WTC11 (cell line): ENCODE measurements around the gene MEGF9. TPM values are rescaled to one million over a fixed set of nuclear protein-coding genes. Genes with fewer than 3 reads are reported as not detected.

Experiments
- ATAC-seq: fragments of 200-7000 bp; cut with Tn5 transposase; 2 replicates; pipeline ENCODE4 v1.10.0; 2021; ENCODE audit warnings: mild to moderate bottlenecking, moderate library complexity
- CTCF ChIA-PET: fragments of 300-600 bp; sonication (Branson Sonifier 250); formaldehyde crosslinking; loops from one replicate; lab custom pipeline; 2021; ENCODE audit warnings: antibody characterized with exemption; lab: Charles Lee
- POLR2A ChIA-PET: fragments of 350-600 bp; sonication (Branson Sonifier 250); formaldehyde crosslinking; loops from one replicate; lab custom pipeline; 2021; ENCODE audit warnings: antibody characterized with exemption; lab: Charles Lee
- DNase-seq: peaks from one replicate; pipeline ENCODE4 v3.0.0; 2021; ENCODE audit warnings: low spot score
- H3K27ac Mint-ChIP-seq: 2 replicates; pipeline ENCODE4 v1.8.0; 2021; ENCODE audit warnings: mixed read lengths
- H3K27me3 Mint-ChIP-seq: 2 replicates; pipeline ENCODE4 v1.8.0; 2021; ENCODE audit warnings: low read depth, mild to moderate bottlenecking, moderate library complexity, mixed read lengths
- H3K36me3 Mint-ChIP-seq: 2 replicates; pipeline ENCODE4 v1.8.0; 2021; ENCODE audit warnings: mixed read lengths
- H3K4me1 Mint-ChIP-seq: 2 replicates; pipeline ENCODE4 v1.8.0; 2022; ENCODE audit warnings: mixed read lengths
- H3K4me3 Mint-ChIP-seq: 2 replicates; pipeline ENCODE4 v1.8.0; 2021; ENCODE audit warnings: mild to moderate bottlenecking, moderate library complexity, mixed read lengths
- H3K9me3 Mint-ChIP-seq: 2 replicates; pipeline ENCODE4 v1.8.0; 2021; ENCODE audit warnings: mixed read lengths
- CREM ChIP-seq: sonication (generic); formaldehyde crosslinking; IDR thresholded peaks from 2 replicates; pipeline ENCODE4 v1.8.1; 2022; ENCODE audit warnings: mild to moderate bottlenecking, missing genetic modification reagents, moderate library complexity
- EMX1 ChIP-seq: fragments of 250-450 bp; sonication (Bioruptor Pico); IDR thresholded peaks from 2 replicates; pipeline ENCODE4 v1.8.0; 2021; ENCODE audit warnings: mild to moderate bottlenecking
- FOXK1 ChIP-seq: sonication (generic); formaldehyde crosslinking; IDR thresholded peaks from 2 replicates; pipeline ENCODE4 v1.8.0; 2022; ENCODE audit warnings: mild to moderate bottlenecking, moderate library complexity, missing genetic modification reagents
- GABPB1 ChIP-seq: sonication (generic); formaldehyde crosslinking; IDR thresholded peaks from 2 replicates; pipeline ENCODE4 v1.8.1; 2023; ENCODE audit warnings: mild to moderate bottlenecking, missing genetic modification reagents
- GTF2I ChIP-seq: fragments of 250-450 bp; sonication (Bioruptor Pico); conservative IDR thresholded peaks from 2 replicates; pipeline ENCODE4 v1.4.0; 2021; ENCODE audit warnings: mild to moderate bottlenecking
- KAT7 ChIP-seq: sonication (generic); formaldehyde crosslinking; IDR thresholded peaks from 2 replicates; pipeline ENCODE4 v1.8.1; 2023; ENCODE audit warnings: missing genetic modification reagents, mild to moderate bottlenecking, borderline replicate concordance
- NFATC4 ChIP-seq: fragments of 250-450 bp; sonication (Bioruptor Pico); IDR thresholded peaks from 2 replicates; pipeline ENCODE4 v1.9.0; 2021; ENCODE audit warnings: mild to moderate bottlenecking
- NFYB ChIP-seq: sonication (generic); formaldehyde crosslinking; conservative IDR thresholded peaks from 2 replicates; pipeline ENCODE4 v1.8.0; 2022; ENCODE audit warnings: low read depth, missing genetic modification reagents
- PREB ChIP-seq: sonication (generic); formaldehyde crosslinking; IDR thresholded peaks from 2 replicates; pipeline ENCODE4 v1.8.1; 2022; ENCODE audit warnings: mild to moderate bottlenecking, missing genetic modification reagents, moderate library complexity, borderline replicate concordance
- RELA ChIP-seq: sonication (generic); formaldehyde crosslinking; IDR thresholded peaks from 2 replicates; pipeline ENCODE4 v1.8.1; 2022; ENCODE audit warnings: missing genetic modification reagents, mild to moderate bottlenecking, borderline replicate concordance
- RORB ChIP-seq: fragments of 250-450 bp; sonication (Bioruptor Pico); IDR thresholded peaks from 2 replicates; pipeline ENCODE4 v1.9.0; 2021; ENCODE audit warnings: mild to moderate bottlenecking
- TEAD1 ChIP-seq: sonication (generic); formaldehyde crosslinking; IDR thresholded peaks from 2 replicates; pipeline ENCODE4 v1.8.0; 2022; ENCODE audit warnings: mild to moderate bottlenecking, missing genetic modification reagents
- TP53 ChIP-seq: sonication (generic); formaldehyde crosslinking; IDR thresholded peaks from 2 replicates; pipeline ENCODE4 v1.8.1; 2023; ENCODE audit warnings: mild to moderate bottlenecking, missing genetic modification reagents
- ZBTB21 ChIP-seq: sonication (generic); formaldehyde crosslinking; IDR thresholded peaks from 2 replicates; pipeline ENCODE4 v1.8.1; 2023; ENCODE audit warnings: mild to moderate bottlenecking, missing genetic modification reagents, borderline replicate concordance
- ZNF121 ChIP-seq: sonication (generic); formaldehyde crosslinking; IDR thresholded peaks from 2 replicates; pipeline ENCODE4 v1.8.0; 2023; ENCODE audit warnings: missing genetic modification reagents
- ZNF232 ChIP-seq: sonication (generic); formaldehyde crosslinking; IDR thresholded peaks from 2 replicates; pipeline ENCODE4 v1.8.0; 2022; ENCODE audit warnings: mild to moderate bottlenecking, missing genetic modification reagents
- ZNF317 ChIP-seq: sonication (generic); formaldehyde crosslinking; IDR thresholded peaks from 2 replicates; pipeline ENCODE4 v1.8.1; 2023; ENCODE audit warnings: low read depth, mild to moderate bottlenecking, moderate library complexity, missing genetic modification reagents, borderline replicate concordance
- ZNF532 ChIP-seq: fragments of 250-450 bp; sonication (Bioruptor Pico); IDR thresholded peaks from 2 replicates; pipeline ENCODE4 v1.9.0; 2021; ENCODE audit warnings: mild to moderate bottlenecking, borderline replicate concordance
- total RNA-seq: library from RNA; stranded (reverse); gene quantifications from 3 replicates; pipeline ENCODE4 v1.2.3, GENCODE V29; 2021
- TF ChIP-seq, protein P1 (sequence below): sonication (generic); formaldehyde crosslinking; IDR thresholded peaks from 2 replicates; pipeline ENCODE4 v1.8.1; 2023; ENCODE audit warnings: mild to moderate bottlenecking, missing genetic modification reagents
- TF ChIP-seq, protein P2 (sequence below): sonication (generic); formaldehyde crosslinking; IDR thresholded peaks from 2 replicates; pipeline ENCODE4 v1.8.0; 2023; ENCODE audit warnings: missing genetic modification reagents
- TF ChIP-seq, protein P3 (sequence below): sonication (generic); formaldehyde crosslinking; IDR thresholded peaks from 2 replicates; pipeline ENCODE4 v1.8.1; 2022; ENCODE audit warnings: mild to moderate bottlenecking, moderate library complexity, missing genetic modification reagents

Gene MEGF9
- total RNA-seq, 1 experiment from 2014 or later = 0.92 TPM

- ChIA-PET POLR2A (no interaction called here), CTCF (interaction anchor here (1.1 to 1.5 kb wide), 2 partner anchors 7 to 113 kb away, joined by 3 to 9 read pairs; no protein-coding TSS in a partner anchor)
- H3K4me1 Mint-ChIP-seq = peaks cover 6% of the 10 kb centered on the region; the same call in 1 of the 2 replicates
- H3K9me3 Mint-ChIP-seq = no peaks in the 10 kb centered on the region
- no peak overlapping the region for H3K27ac Mint-ChIP-seq
- H3K36me3 Mint-ChIP-seq = no peaks in the 10 kb centered on the region
- TF ChIP-seq GABPB1 (CRISPR knock-in tag) (peak; percentile 90), CREM (CRISPR knock-in tag) (no peak), FOXK1 (CRISPR knock-in tag) (no peak), RELA (CRISPR knock-in tag) (no peak), ZBTB21 (CRISPR knock-in tag) (no peak), NFYB (no peak), GTF2I (CRISPR knock-in tag) (no peak)
- DNase-seq = no peak
- H3K27me3 Mint-ChIP-seq = no peaks in the 10 kb centered on the region
- ATAC-seq = no peak; the same call in 1 of the 2 replicates
- no peak overlapping the region for H3K4me3 Mint-ChIP-seq
These were observed 97.0 kb downstream of the MEGF9 start for GRCh38 chr9:120616966-120617935.

DNA sequence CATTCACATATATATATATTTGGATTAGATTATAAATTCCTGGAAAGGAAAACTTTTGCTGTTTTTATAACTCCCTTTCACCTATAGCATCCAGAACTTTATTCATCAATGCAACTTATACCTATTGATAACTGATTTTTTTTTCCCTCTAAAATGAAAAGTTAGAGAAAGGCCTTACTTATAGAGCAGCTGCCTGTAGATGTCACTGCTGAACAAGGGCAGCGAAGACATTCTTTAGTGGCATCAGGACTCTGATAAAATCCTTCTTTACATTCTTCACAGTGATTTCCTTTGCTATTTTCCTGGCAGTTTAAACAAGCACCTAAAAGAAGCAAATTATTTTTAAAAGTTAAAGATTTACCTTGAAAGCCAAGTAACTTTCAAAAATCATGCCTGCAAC is 102.1 kb downstream of the MEGF9 start:
- H3K27ac Mint-ChIP-seq = no peak overlapping the region

More for the DNA sequence above, 102.1 kb downstream of the MEGF9 start:
- DNase-seq = no peak
- H3K36me3 Mint-ChIP-seq = no peaks in the 10 kb centered on the region
- no peaks in the 10 kb centered on the region for H3K4me1 Mint-ChIP-seq
- H3K9me3 Mint-ChIP-seq = no peaks in the 10 kb centered on the region
- TF ChIP-seq TP53 (no peak), RELA (CRISPR knock-in tag) (no peak), RORB (CRISPR knock-in tag) (no peak), ZNF317 (CRISPR knock-in tag) (no peak), TEAD1 (CRISPR knock-in tag) (no peak), PREB (CRISPR knock-in tag) (no peak), KAT7 (no peak), NFATC4 (CRISPR knock-in tag) (no peak), ZNF232 (CRISPR knock-in tag) (no peak), EMX1 (CRISPR knock-in tag) (no peak), ZNF532 (no peak), ZNF121 (CRISPR knock-in tag) (no peak)
- TF ChIP-seq, protein P1, sequence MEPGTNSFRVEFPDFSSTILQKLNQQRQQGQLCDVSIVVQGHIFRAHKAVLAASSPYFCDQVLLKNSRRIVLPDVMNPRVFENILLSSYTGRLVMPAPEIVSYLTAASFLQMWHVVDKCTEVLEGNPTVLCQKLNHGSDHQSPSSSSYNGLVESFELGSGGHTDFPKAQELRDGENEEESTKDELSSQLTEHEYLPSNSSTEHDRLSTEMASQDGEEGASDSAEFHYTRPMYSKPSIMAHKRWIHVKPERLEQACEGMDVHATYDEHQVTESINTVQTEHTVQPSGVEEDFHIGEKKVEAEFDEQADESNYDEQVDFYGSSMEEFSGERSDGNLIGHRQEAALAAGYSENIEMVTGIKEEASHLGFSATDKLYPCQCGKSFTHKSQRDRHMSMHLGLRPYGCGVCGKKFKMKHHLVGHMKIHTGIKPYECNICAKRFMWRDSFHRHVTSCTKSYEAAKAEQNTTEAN (CRISPR knock-in tag) = no peak
- TF ChIP-seq, protein P2, sequence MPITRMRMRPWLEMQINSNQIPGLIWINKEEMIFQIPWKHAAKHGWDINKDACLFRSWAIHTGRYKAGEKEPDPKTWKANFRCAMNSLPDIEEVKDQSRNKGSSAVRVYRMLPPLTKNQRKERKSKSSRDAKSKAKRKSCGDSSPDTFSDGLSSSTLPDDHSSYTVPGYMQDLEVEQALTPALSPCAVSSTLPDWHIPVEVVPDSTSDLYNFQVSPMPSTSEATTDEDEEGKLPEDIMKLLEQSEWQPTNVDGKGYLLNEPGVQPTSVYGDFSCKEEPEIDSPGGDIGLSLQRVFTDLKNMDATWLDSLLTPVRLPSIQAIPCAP = no peak
- TF ChIP-seq, protein P3, sequence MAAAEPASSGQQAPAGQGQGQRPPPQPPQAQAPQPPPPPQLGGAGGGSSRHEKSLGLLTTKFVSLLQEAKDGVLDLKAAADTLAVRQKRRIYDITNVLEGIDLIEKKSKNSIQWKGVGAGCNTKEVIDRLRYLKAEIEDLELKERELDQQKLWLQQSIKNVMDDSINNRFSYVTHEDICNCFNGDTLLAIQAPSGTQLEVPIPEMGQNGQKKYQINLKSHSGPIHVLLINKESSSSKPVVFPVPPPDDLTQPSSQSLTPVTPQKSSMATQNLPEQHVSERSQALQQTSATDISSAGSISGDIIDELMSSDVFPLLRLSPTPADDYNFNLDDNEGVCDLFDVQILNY = no peak
- ChIA-PET CTCF (interaction anchor here (1.0 to 1.8 kb wide), 2 partner anchors 103 to 117 kb away, joined by 3 to 6 read pairs; no protein-coding TSS in a partner anchor), POLR2A (no interaction called here)
- no peaks in the 10 kb centered on the region for H3K27me3 Mint-ChIP-seq
- no peak overlapping the region for H3K4me3 Mint-ChIP-seq
- peak; percentile 52 for ATAC-seq
